Islet precursor cell (in vitro differentiated cells): Measurements from ENCODE around the gene MEIKIN.
"Not testable (repeated sequence)": the region's sequence is repeated elsewhere in the genome, so short reads cannot be mapped to it uniquely, and the experiment has no call there.

Experiments used
- DNase-seq: peaks from one replicate; pipeline ENCODE4 v3.0.0-alpha.2; 2018

The MEIKIN gene

GRCh38 chr5:131902266-131902665, 43.2 kb downstream of the MEIKIN start:
- DNase-seq = not testable (repeated sequence)

GRCh38 chr5:131899686-131900085, 45.8 kb downstream of the MEIKIN start:
- no peak for DNase-seq

GRCh38 chr5:131883984-131884383, 61.5 kb downstream of the MEIKIN start:
- no peak for DNase-seq

- DNase-seq = no peak
These were observed 65.8 kb downstream of the MEIKIN start for GRCh38 chr5:131879705-131880104.

GRCh38 chr5:131877873-131878272, 67.6 kb downstream of the MEIKIN start:
- DNase-seq = no peak

GRCh38 chr5:131871251-131871650, 74.2 kb downstream of the MEIKIN start:
- DNase-seq = not testable (repeated sequence)

- DNase-seq = no peak
These were observed 77.9 kb downstream of the MEIKIN start for GRCh38 chr5:131867524-131867923.

GRCh38 chr5:131863700-131864099, 81.8 kb downstream of the MEIKIN start:
- no peak for DNase-seq

- no peak for DNase-seq
These were observed 88.1 kb downstream of the MEIKIN start for GRCh38 chr5:131857388-131857787.

- DNase-seq = no peak
These were observed 90.0 kb downstream of the MEIKIN start for GRCh38 chr5:131855452-131855851.

- no peak for DNase-seq
These were observed 91.3 kb downstream of the MEIKIN start for GRCh38 chr5:131854134-131854533.

- DNase-seq = no peak
These were observed 96.8 kb downstream of the MEIKIN start for GRCh38 chr5:131848662-131849061.

GRCh38 chr5:131846536-131846935, 98.9 kb downstream of the MEIKIN start:
- no peak for DNase-seq

GRCh38 chr5:131845828-131846227, 99.6 kb downstream of the MEIKIN start:
- no peak for DNase-seq

- DNase-seq = not testable (repeated sequence)
These were observed 102.5 kb downstream of the MEIKIN start for GRCh38 chr5:131842971-131843370.

- DNase-seq = not testable (repeated sequence)
These were observed 112.8 kb downstream of the MEIKIN start for GRCh38 chr5:131832702-131833101.

GRCh38 chr5:131825404-131826013, 120.0 kb downstream of the MEIKIN start:
- peak; percentile 92 for DNase-seq

- no peak for DNase-seq
These were observed 120.8 kb downstream of the MEIKIN start for GRCh38 chr5:131824631-131825030.

- DNase-seq = no peak
These were observed 124.2 kb downstream of the MEIKIN start for GRCh38 chr5:131821221-131821620.

GRCh38 chr5:131818001-131818724, 127.3 kb downstream of the MEIKIN start:
- no peak for DNase-seq

GRCh38 chr5:131814990-131815389, 130.5 kb downstream of the MEIKIN start:
- DNase-seq = no peak

GRCh38 chr5:131812371-131813160, 132.9 kb downstream of the MEIKIN start:
- no peak for DNase-seq

GRCh38 chr5:131810510-131811249, 134.8 kb downstream of the MEIKIN start:
- DNase-seq = no peak
